GM18499 (cell line): ENCODE results near the gene PANK4.
"Not testable (repeated sequence)": the region's sequence is repeated elsewhere in the genome, so short reads cannot be mapped to it uniquely, and the experiment has no call there.

ENCODE experiments used
- ATAC-seq: cut with Tn5 transposase; IDR thresholded peaks from one replicate; pipeline ENCODE4 v1.9.1; 2021; ENCODE audit warnings: moderate number of reproducible peaks; ENCODE audit not compliant: insufficient read depth, unreplicated experiment

Gene PANK4

GRCh38 chr1:2525920-2526823 is at the start of gene PANK4:
Gene PANK4 (minus strand): TSS chr1:2526596. CDS start chr1:2526587, 9 bp downstream.
- ATAC-seq: peak; percentile 62

- ATAC-seq: no peak
Observed at GRCh38 chr1:2574350-2574749, 48.0 kb upstream of the PANK4 start.

GRCh38 chr1:2573250-2573920 is 47.0 kb upstream of the PANK4 start:
- no peak for ATAC-seq

- ATAC-seq: no peak
Observed at GRCh38 chr1:2571348-2571747, 45.0 kb upstream of the PANK4 start.

GRCh38 chr1:2570332-2570731 is 43.9 kb upstream of the PANK4 start:
- no peak for ATAC-seq

GRCh38 chr1:2569703-2570102 is 43.3 kb upstream of the PANK4 start:
- ATAC-seq: not testable (repeated sequence)

- ATAC-seq: no peak
Observed at GRCh38 chr1:2569060-2569459, 42.7 kb upstream of the PANK4 start.

GRCh38 chr1:2568187-2568816 is 41.9 kb upstream of the PANK4 start:
- not testable (repeated sequence) for ATAC-seq

GRCh38 chr1:2567083-2567679 is 40.8 kb upstream of the PANK4 start:
- ATAC-seq: no peak

- ATAC-seq: no peak
Observed at GRCh38 chr1:2566101-2567045, 40.0 kb upstream of the PANK4 start.

- ATAC-seq: no peak
Observed at GRCh38 chr1:2564815-2565374, 38.5 kb upstream of the PANK4 start.

- ATAC-seq: no peak
Observed at GRCh38 chr1:2564006-2564814, 37.8 kb upstream of the PANK4 start.

GRCh38 chr1:2563205-2563604 is 36.8 kb upstream of the PANK4 start:
- ATAC-seq: no peak

- no peak for ATAC-seq
Observed at GRCh38 chr1:2561898-2562895, 35.8 kb upstream of the PANK4 start.

- no peak for ATAC-seq
Observed at GRCh38 chr1:2561446-2561845, 35.0 kb upstream of the PANK4 start.

- no peak for ATAC-seq
Observed at GRCh38 chr1:2560299-2561073, 34.1 kb upstream of the PANK4 start.
